Activated T-cell treated with anti-CD3 and anti-CD28 coated beads, Interleukin-2, amount 50 U/mL, for 24 hours (primary cell): Measurements from ENCODE around the gene TMEM238L.

ENCODE experiments used
- DNase-seq: peaks from one replicate; pipeline ENCODE4 v3.0.0-alpha.2; 2020
- H3K27ac Mint-ChIP-seq: 2 replicates; pipeline ENCODE4 v1.8.0; 2020; ENCODE audit warnings: mild to moderate bottlenecking, mixed read lengths
- H3K27me3 Mint-ChIP-seq: 2 replicates; pipeline ENCODE4 v1.8.0; 2020; ENCODE audit warnings: mixed read lengths
- H3K36me3 Mint-ChIP-seq: 2 replicates; pipeline ENCODE4 v1.8.0; 2020; ENCODE audit warnings: low read depth, mixed read lengths
- H3K4me1 Mint-ChIP-seq: 2 replicates; pipeline ENCODE4 v1.8.0; 2020; ENCODE audit warnings: low read depth, mixed read lengths
- H3K4me3 Mint-ChIP-seq: 2 replicates; pipeline ENCODE4 v1.8.0; 2020; ENCODE audit warnings: mild to moderate bottlenecking, moderate library complexity, mixed read lengths
- H3K9me3 Mint-ChIP-seq: 2 replicates; pipeline ENCODE4 v1.8.0; 2020; ENCODE audit warnings: mixed read lengths

TMEM238L gene

DNA sequence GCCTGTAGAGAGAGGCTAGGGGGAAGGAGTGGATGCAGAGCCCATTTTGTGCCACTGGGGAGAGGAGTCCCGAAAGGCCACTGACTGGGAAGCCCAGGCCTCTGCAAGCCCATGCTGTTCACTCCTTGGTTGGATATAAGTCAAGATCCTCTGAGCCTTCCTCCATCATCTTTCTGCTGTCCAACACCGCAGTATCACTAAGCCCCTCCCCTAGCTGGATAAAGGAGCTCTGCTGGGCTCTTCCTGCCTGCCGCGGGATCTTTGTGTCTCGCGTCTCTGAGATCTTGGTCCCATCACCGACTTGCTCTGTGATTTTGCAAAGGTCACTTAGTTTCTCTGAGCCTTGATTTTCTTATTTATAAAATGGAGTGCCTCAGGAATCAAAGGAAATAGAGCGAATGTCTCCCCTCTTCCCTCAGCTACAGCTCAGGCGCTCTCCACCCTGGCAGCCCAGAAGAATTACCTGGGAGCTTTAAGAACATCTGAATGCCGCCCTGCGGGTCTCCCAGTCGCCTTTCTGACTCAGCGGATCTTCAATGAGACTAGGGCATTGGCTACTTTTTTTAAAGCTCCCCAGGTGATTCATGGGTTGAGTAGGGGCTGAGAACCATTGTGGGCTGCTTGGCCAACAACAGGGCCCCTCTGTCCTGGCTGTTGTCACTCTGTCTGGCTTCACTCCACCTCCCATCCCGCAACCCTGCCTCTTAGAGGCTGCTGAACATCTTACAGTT is 48.9 kb downstream of the TMEM238L start:
- no peak overlapping the region for H3K4me3 Mint-ChIP-seq
- H3K36me3 Mint-ChIP-seq: no peaks in the 10 kb centered on the region
- no peaks in the 10 kb centered on the region for H3K9me3 Mint-ChIP-seq
- no peak for DNase-seq
- no peaks in the 10 kb centered on the region for H3K27me3 Mint-ChIP-seq
- H3K4me1 Mint-ChIP-seq: no peaks in the 10 kb centered on the region
- H3K27ac Mint-ChIP-seq: no peak overlapping the region

DNA sequence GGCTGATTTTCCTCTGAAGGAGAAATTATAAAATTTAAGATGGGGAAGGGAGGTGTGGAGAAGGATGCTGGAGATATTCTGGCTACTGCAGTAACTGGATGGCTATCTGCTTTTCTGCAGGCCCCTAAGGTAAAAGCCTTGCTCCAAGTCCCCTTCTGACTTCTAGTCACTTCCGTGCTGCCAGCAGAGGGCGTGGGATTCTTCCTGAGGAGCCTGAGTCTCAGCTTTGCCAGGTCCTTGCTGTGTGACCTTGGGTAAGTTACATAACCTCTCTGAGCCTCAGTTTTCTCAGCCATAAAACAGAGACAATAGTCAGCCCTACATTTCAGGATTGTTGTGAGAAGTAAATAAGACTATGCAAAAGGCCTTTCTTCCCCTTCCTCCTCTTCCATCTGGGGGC is 49.8 kb downstream of the TMEM238L start:
- H3K27me3 Mint-ChIP-seq: no peaks in the 10 kb centered on the region
- H3K36me3 Mint-ChIP-seq: no peaks in the 10 kb centered on the region
- H3K9me3 Mint-ChIP-seq: no peaks in the 10 kb centered on the region
- H3K4me1 Mint-ChIP-seq: no peaks in the 10 kb centered on the region
- no peak overlapping the region for H3K4me3 Mint-ChIP-seq
- no peak overlapping the region for H3K27ac Mint-ChIP-seq
- DNase-seq: no peak

DNA sequence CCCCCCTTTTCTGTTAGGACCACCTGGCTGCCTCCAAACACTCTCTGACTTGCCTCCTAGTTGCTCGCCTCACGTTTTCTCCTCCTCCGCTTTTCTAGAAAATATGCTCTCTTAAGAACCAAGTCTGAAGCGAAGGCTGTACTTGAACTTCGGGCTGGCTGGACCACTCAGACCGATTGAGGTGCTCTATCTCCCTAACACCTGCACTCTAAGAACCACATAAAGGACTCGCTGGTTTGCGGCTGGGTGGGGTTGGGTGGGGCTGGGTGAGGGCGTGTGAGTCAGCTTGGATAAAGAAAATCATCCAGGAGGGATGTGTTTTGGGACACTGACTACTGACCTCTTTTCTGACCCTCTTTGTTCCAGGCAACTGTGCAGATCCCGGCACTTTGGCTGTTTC is 51.2 kb downstream of the TMEM238L start:
- no peaks in the 10 kb centered on the region for H3K9me3 Mint-ChIP-seq
- H3K27me3 Mint-ChIP-seq: no peaks in the 10 kb centered on the region
- no peak for DNase-seq
- no peak overlapping the region for H3K4me3 Mint-ChIP-seq
- no peak overlapping the region for H3K27ac Mint-ChIP-seq
- H3K36me3 Mint-ChIP-seq: no peaks in the 10 kb centered on the region
- H3K4me1 Mint-ChIP-seq: no peaks in the 10 kb centered on the region

DNA sequence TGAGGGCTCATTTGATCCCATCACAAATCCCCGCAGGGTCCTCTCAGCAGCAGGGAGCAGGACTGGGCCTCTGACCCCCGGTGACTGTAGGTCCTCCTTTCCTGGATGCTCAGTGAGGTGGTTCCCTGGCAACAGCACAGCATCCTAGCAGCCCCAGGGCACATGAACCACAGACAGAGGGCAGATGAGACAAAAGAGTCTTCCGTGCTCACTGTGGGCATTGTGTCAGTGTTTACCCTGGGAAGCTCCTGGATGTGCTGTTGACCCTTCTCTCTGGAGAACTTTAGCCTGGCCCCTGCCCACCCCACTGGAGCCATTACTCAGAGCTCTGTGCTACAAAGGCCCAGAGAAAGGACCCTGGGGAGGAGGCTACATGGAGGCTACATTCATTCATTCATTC is 52.3 kb downstream of the TMEM238L start:
- Mint-ChIP-seq H3K36me3 (no peaks in the 10 kb centered on the region), H3K4me3 (no peak overlapping the region), H3K4me1 (no peaks in the 10 kb centered on the region), H3K27ac (no peak overlapping the region), H3K27me3 (no peaks in the 10 kb centered on the region), H3K9me3 (no peaks in the 10 kb centered on the region)
- no peak for DNase-seq

DNA sequence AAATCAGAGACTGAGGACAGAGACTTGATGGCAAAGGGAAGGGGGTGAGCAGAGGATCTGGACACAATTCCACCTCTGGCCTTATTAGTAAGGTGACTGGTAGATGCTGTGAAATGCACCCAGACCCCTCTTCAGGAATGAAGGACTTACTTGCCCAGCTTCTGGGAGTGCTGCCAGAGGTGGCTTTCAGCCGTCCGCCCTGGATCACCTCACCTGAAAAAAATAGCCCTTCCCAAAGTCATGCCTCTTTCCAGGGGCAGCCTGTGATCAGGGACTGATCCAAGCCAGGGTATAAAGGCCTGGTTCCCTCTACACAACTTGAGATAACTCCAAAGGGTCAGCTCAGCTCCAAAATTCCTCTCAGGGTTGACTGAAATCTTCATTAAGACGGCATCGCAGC is 53.7 kb downstream of the TMEM238L start:
- no peak overlapping the region for H3K4me3 Mint-ChIP-seq
- H3K4me1 Mint-ChIP-seq: peaks cover 2% of the 10 kb centered on the region
- H3K36me3 Mint-ChIP-seq: no peaks in the 10 kb centered on the region
- H3K9me3 Mint-ChIP-seq: no peaks in the 10 kb centered on the region
- no peak for DNase-seq
- H3K27me3 Mint-ChIP-seq: no peaks in the 10 kb centered on the region
- H3K27ac Mint-ChIP-seq: no peak overlapping the region

DNA sequence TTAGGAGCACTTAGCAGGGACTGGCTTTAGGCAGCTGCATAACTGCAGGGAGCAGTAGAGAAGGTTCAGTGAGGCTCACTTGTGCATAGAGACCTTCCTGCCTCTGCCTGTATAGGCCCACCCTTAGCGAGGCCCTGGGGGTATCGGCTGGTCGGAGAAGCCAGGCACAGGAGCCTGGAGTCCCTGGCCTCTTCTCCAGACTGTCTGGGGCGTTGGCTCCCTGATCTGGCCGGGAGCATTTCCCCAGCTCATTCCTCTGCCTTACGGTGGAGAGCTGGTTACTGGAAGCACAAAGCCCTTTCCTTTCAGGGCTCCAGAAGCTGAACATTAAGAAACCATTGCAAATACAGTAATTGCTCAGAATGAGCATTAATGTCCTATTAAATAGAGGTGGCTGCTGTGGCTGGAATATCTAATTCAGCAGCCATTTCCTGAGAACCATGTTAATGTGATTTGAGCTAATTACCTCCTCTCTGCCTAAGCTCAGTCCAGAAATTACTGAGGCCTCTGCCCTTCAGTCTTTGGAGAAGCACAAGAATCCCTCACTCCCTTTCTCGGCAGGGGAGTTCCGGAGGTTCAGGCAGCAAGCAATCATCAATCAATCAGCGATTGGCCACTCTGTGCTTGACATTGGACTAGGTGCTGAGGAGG is 55.2 kb downstream of the TMEM238L start:
- no peak overlapping the region for H3K27ac Mint-ChIP-seq
- no peaks in the 10 kb centered on the region for H3K36me3 Mint-ChIP-seq
- DNase-seq: no peak
- no peaks in the 10 kb centered on the region for H3K27me3 Mint-ChIP-seq
- peaks cover 12% of the 10 kb centered on the region for H3K4me1 Mint-ChIP-seq
- H3K4me3 Mint-ChIP-seq: no peak overlapping the region
- no peaks in the 10 kb centered on the region for H3K9me3 Mint-ChIP-seq

DNA sequence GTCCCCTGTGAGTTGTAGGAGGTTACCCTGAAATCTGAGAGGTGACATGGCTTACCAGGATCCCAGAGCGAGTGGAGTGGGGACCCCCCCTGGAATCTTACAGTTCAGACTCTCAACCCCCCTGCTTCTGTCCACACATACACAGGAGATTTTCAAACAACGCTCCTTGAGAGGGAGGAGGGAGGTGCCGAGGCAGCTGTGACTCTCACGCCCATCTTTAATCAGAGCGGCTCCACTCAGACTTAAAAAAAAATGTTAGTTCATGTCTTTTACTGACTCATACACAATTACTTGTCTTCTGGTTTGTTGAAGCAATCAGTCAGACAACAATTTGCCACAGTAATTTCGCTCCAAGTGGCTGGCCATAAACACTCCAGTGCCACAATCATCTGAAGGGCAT is 58.7 kb downstream of the TMEM238L start:
- H3K27me3 Mint-ChIP-seq: no peaks in the 10 kb centered on the region
- H3K27ac Mint-ChIP-seq: no peak overlapping the region
- H3K4me3 Mint-ChIP-seq: no peak overlapping the region
- H3K36me3 Mint-ChIP-seq: no peaks in the 10 kb centered on the region
- no peak for DNase-seq
- peaks cover 12% of the 10 kb centered on the region for H3K4me1 Mint-ChIP-seq
- no peaks in the 10 kb centered on the region for H3K9me3 Mint-ChIP-seq
